Left colon (tissue), 2 donors: ENCODE results near the gene FBXL13. TPM values are rescaled to one million over a fixed set of nuclear protein-coding genes. Genes with fewer than 3 reads are reported as not detected.
"Not testable (repeated sequence)": the region's sequence is repeated elsewhere in the genome, so short reads cannot be mapped to it uniquely, and the experiment has no call there.

Source experiments
- ATAC-seq: fragments of 200-7000 bp; cut with Tn5 transposase; one replicate; pipeline ENCODE4 v1.9.1; 2020; ENCODE audit warnings: mild to moderate bottlenecking, moderate library complexity
- DNase-seq, 2 donors: peaks; one replicate each; pipeline ENCODE4 v3.0.0-alpha.2; 2020
- intact Hi-C, 2 donors: fragments of 100-400 bp; cut with DNase I in 1 of 2; cut with micrococcal nuclease in 1 of 2; formaldehyde crosslinking; loops; one replicate each; pipeline versions ENCODE4 v1.11.2 to v1.14.0; 2022; cut with DNase I, micrococcal nuclease
- total RNA-seq, 2 donors: library from RNA; stranded (reverse); fragmentation: NEBNext Ultra II Directional; extraction: Animal tissue kit (Norgen Biotek cat#: 25700); gene quantifications; one replicate each; pipeline ENCODE4 v1.2.1, GENCODE V29; 2021
- donor health status: DM: no; HTN: no; CAD: no.
- donor health status: DM: yes; HTN: yes; CAD: no.

Gene FBXL13
- total RNA-seq, 2 donors from 2014 or later: 0.15 to 1.5 TPM

DNA sequence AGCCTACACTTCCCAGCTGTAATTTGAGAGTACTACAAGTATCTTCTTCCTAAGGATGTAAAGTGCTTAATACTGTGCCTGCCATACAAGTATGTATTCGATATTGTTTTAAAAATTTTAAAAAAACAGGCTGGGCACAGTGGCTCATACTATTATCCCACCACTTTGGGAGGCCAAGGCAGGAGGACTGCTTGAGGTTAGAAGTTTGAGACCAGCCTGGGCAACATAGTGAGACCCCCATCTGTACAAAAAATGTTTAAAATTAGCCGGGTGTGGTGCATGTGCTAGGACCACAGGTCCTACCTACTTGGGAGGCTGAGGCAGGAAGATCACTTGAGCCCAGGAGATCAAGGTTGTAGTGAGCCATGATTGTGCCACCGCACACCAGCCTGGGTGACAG, 8.6 kb upstream of the FBXL13 start:
- intact Hi-C loops: no loop called here
- ATAC-seq: no peak
- no peak for DNase-seq

- intact Hi-C loops: no loop called here
- no peak for ATAC-seq
- DNase-seq: no peak
These were observed 7.9 kb upstream of the FBXL13 start for GRCh38 chr7:103082497-103082896.

DNA sequence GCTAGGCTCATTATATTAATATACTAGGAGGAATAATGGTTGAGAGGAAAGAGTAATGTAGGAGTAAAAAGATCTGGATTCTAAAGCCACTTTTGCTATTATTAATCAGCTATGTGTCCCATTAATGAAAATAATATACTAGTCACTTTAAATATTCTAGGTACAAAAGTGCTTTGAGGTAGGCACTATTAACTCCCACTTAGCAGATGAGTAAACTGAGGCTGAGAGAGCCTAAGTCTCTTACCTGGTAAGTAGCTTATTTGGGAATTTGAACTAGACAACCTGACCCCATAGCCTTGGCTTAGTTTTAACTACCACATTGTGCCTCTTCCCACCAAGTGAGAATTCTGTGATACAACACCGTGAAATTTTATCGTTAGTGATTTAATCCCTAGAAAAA, 6.3 kb upstream of the FBXL13 start:
- no peak for ATAC-seq
- intact Hi-C loops: no loop called here
- no peak for DNase-seq

- DNase-seq: no peak
- no peak for ATAC-seq
- intact Hi-C loops: no loop called here
These were observed 5.2 kb upstream of the FBXL13 start for GRCh38 chr7:103079836-103080235.

DNA sequence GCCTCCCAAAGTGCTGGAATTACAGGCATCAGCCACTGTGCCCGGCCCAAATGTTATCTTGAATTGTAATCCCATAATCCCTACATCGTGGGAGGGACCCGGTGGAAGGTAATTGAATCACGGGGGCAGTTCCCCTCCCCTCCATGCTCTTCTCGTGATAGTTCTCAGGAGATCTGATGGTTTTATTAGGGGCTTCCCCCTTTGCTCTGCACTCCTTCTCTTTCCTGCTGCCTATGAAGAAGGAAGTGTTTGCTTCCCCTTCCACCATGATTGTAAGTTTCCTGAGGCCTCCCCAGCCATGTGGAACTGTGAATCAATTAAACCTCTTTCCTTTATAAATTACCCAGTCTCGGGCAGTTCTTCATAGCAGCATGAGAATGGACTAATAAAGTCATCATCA, 3.6 kb upstream of the FBXL13 start:
- intact Hi-C loops, DNase-seq, ATAC-seq: not testable (repeated sequence)

DNA sequence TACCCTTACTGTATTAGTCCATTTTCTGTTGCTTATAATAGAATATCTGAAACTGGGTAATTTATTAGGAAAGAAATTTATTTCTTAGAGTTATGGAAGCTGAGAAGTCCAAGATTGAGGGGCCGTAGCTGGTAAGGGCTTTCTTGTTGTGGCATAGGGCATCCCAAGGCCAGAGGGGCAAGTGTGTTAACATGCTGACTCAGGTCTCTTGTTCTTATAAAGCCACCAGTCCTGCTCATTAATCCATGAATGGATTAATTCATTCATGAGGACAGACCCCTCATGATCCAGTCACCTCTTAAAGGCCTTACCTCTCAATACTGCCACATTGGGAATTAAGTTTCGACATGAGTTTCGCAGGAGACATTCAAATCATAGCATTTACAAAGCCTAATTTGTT, 2.7 kb upstream of the FBXL13 start:
- DNase-seq: no peak
- ATAC-seq: no peak
- intact Hi-C loops: no loop called here

GRCh38 chr7:103076764-103077163, 2.2 kb upstream of the FBXL13 start:
- ATAC-seq: no peak
- intact Hi-C loops: no loop called here
- no peak for DNase-seq

DNA sequence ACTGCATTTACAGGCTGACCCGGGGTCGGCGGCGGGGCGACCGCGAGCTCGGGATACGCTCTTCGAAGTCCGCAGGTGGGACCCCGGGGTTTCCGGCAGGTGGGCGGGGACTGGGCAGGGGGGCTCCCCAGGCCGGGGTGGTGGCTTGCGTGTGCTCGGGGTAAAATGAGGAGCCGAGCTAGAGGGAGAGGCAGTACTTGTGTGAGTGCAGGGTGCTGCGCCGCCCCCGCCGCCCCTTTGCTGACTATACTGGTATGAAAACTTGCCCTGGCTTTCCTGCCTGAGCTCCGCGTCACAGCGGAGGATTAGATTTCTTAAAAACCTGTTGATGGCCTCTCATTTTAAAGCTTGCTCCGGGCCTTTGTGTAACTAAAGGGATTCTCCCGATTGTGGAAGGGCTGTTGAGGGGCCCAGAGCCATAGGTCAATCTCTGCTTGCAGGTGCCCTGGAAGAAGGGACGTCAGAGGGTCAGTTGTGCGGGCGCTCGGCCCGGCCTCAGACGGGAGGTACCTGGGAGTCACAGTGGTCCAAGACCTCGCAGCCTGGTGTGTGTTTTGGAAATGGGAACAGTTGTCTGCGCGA, 832 bp upstream of the FBXL13 start:
- intact Hi-C loops: no loop called here
- DNase-seq: peak; percentile 54 to 68
- peak; percentile 15 for ATAC-seq

- DNase-seq: peak in 1 of 2 donors; percentile 31
- intact Hi-C loops: loop anchor here in 1 of 2 donors (5.0 kb wide), 1 partner anchor 73 kb away; the partner anchor contains the start of gene NAPEPLD
- peak; percentile 18 for ATAC-seq
These were observed 542 bp downstream of the FBXL13 start for GRCh38 chr7:103073989-103074518.

GRCh38 chr7:103071000-103071399, 3.6 kb downstream of the FBXL13 start:
- intact Hi-C loops: loop anchor here in 1 of 2 donors (5.0 kb wide), 1 partner anchor 76 kb away; the partner anchor contains the start of gene NAPEPLD
- no peak for DNase-seq
- ATAC-seq: no peak

DNA sequence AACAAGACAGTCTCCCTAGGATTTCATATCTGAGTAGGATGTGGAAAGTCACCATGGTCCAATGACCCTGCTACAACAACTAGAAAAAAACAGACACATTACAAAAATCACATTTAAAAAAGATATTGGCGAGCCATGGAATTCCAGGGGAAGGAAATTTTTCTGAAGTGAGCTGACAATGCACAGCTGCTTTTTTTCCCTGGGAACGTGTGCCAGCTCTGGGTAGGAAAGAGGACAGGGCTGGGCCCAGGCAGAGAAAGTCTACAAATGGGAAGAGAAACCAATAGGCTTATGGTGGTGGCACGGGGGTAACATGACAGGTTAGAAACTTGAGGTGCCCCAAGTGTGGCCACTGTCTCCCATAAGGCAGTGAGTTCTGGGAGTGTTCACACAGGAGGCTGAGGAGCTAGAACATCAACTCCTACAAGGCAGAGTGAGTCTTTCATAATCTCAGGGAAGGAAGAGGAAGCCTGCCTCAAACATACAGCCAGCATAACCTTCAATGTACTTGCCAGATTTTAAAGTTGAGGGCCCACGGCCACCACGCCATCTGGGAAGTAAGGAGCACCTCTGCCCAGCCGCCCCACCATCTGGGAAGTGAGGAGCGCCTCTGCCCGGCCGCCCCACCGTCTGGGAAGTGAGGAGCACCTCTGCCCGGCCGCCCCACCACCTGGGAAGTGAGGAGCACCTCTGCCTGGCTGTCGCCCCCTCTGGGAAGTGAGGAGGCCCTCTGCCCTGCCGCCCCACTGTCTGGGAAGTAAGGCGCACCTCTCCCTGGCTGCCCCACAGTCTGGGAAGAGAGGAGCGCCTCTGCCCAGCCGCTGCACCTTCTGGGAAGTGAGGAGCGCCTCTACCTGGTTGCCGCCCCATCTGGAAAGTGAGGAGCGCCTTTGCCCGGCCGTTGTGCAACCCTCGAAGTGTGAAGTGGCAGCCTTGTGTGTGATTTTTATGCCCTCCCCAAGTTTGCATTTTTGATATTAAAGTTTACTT, 5.9 kb downstream of the FBXL13 start:
- intact Hi-C loops: no loop called here
- ATAC-seq: no peak
- no peak for DNase-seq

- ATAC-seq: no peak
- DNase-seq: peak in 1 of 2 donors; percentile 50
- intact Hi-C loops: no loop called here
These were observed 8.9 kb downstream of the FBXL13 start for GRCh38 chr7:103065667-103066066.

DNA sequence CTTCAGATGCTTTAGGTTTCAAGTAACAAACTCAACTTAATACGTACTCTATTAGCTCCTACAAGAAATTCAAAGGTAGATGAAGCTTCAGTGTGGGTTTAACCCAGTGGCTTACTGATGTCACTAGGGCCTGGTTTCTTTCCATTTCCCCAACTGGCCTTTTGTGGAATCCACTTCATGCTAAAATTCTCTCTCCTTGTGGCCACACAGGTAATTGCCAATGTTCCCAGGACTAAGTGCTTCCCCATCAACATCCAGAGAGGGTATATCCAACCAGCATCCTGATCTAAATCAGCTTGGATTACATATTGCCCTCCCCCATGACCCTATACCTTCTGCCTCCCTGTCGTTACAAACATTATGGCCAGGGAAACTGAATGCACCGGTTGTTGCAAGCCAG, 10.7 kb downstream of the FBXL13 start:
- ATAC-seq: no peak
- intact Hi-C loops: no loop called here
- no peak for DNase-seq

DNA sequence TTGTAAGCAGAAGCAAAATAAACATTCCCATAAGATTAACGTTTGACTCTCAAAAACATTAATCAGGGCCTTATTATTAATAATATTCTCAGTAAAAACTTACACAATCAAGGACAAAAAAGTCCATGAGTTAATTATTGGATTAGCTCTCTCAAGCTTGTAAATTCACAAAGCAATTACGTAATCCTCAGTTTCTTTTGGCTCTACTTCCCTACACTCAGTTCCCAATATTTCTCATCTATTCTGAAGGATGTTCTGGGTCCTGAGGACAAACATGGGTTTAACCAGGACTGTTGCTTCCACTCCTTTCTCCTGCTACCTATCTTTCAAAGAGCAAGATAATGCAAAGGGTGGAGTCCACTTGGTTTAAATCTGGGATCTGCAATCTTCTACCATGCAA, 15.1 kb downstream of the FBXL13 start:
- no peak for DNase-seq
- intact Hi-C loops: no loop called here
- no peak for ATAC-seq

DNA sequence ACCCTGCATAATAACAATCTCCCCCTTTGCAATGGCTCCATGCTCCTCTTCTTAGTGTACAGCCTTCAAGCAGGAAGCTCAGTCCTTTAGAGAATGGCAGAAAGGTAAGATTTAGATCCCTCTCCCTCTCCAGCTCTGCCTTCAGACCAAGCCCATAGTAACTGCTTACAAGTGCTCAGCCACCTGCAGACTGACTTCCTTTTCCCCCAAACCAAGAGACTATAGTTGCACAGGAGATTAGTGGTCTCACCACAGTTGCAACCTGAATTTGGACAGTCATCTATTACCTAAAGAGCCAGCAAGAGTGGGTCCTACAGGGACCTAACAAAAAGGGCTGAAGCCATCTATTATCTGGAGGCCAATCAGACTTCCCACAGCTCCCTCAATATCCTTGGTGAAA, 16.5 kb downstream of the FBXL13 start:
- no peak for ATAC-seq
- intact Hi-C loops: no loop called here
- no peak for DNase-seq

GRCh38 chr7:103056006-103056405, 18.6 kb downstream of the FBXL13 start:
- ATAC-seq, DNase-seq, intact Hi-C loops: not testable (repeated sequence)

GRCh38 chr7:103051519-103051918, 23.1 kb downstream of the FBXL13 start:
- intact Hi-C loops: no loop called here
- no peak for DNase-seq
- no peak for ATAC-seq

- intact Hi-C loops: no loop called here
- DNase-seq (no peak), ATAC-seq (no peak)
These were observed 25.8 kb downstream of the FBXL13 start for GRCh38 chr7:103048833-103049232.

GRCh38 chr7:103041815-103042214, 32.8 kb downstream of the FBXL13 start:
- not testable (repeated sequence) for ATAC-seq, DNase-seq

More at GRCh38 chr7:103041815-103042214, 32.8 kb downstream of the FBXL13 start:
- intact Hi-C loops: not testable (repeated sequence)
